KOPT-K1 (cell line): ENCODE data around the gene CXXC5.
A peak's percentile ranks its signal among the peaks of the same experiment; 100 is the strongest.

ENCODE experiments used
- H3K27ac ChIP-seq: fragments of 200-600 bp; sonication (generic); 2 replicates; pipeline ENCODE4 v1.5.1; 2016; ENCODE audit warnings: antibody characterized with exemption, mild to moderate bottlenecking, low read depth, low read length; ENCODE audit not compliant: poor library complexity, severe bottlenecking
- H3K36me3 ChIP-seq: fragments of 200-600 bp; sonication (generic); 2 replicates; pipeline ENCODE4 v1.5.1; 2017; ENCODE audit warnings: antibody characterized with exemption, mild to moderate bottlenecking, low read length, moderate library complexity; ENCODE audit not compliant: insufficient read depth
- H3K9me3 ChIP-seq: fragments of 200-600 bp; sonication (generic); 2 replicates; pipeline ENCODE4 v1.5.1; 2017; ENCODE audit warnings: antibody characterized with exemption, low read length, mild to moderate bottlenecking; ENCODE audit not compliant: insufficient read depth, poor library complexity, severe bottlenecking

CXXC5 gene

GRCh38 chr5:139635191-139635590, 13.0 kb upstream of the CXXC5 start:
- H3K36me3 ChIP-seq = peaks cover 20% of the 10 kb centered on the region
- H3K9me3 ChIP-seq = no peaks in the 10 kb centered on the region

GRCh38 chr5:139635606-139636206, 12.4 kb upstream of the CXXC5 start:
- Histone ChIP-seq H3K9me3 (no peaks in the 10 kb centered on the region), H3K36me3 (peaks cover 16% of the 10 kb centered on the region; the same call in 1 of the 2 replicates), H3K27ac (peak overlapping the region; percentile 94)

More at GRCh38 chr5:139635191-139635590, 13.0 kb upstream of the CXXC5 start:
- peak overlapping the region; percentile 94 for H3K27ac ChIP-seq

- Histone ChIP-seq H3K36me3 (peaks cover 16% of the 10 kb centered on the region; the same call in 1 of the 2 replicates), H3K9me3 (no peaks in the 10 kb centered on the region), H3K27ac (peak overlapping the region; percentile 94)
These were observed 11.8 kb upstream of the CXXC5 start for GRCh38 chr5:139636207-139636792.

- Histone ChIP-seq H3K9me3 (no peaks in the 10 kb centered on the region), H3K27ac (peak overlapping the region; percentile 94), H3K36me3 (peaks cover 10% of the 10 kb centered on the region; the same call in 1 of the 2 replicates)
These were observed 11.2 kb upstream of the CXXC5 start for GRCh38 chr5:139636975-139637408.

GRCh38 chr5:139637438-139638089, 10.6 kb upstream of the CXXC5 start:
- Histone ChIP-seq H3K9me3 (no peaks in the 10 kb centered on the region), H3K36me3 (0 out of 2 replicates have a peak, but pooled peaks cover 4% of the 10 kb centered on the region), H3K27ac (no peak overlapping the region)

- H3K27ac ChIP-seq = no peak overlapping the region
- H3K36me3 ChIP-seq = no peaks in the 10 kb centered on the region
These were observed 9.9 kb upstream of the CXXC5 start for GRCh38 chr5:139638090-139638735.

GRCh38 chr5:139638736-139639618, 9.2 kb upstream of the CXXC5 start:
- Histone ChIP-seq H3K27ac (no peak overlapping the region), H3K36me3 (no peaks in the 10 kb centered on the region), H3K9me3 (no peaks in the 10 kb centered on the region)

More at GRCh38 chr5:139638090-139638735, 9.9 kb upstream of the CXXC5 start:
- no peaks in the 10 kb centered on the region for H3K9me3 ChIP-seq

GRCh38 chr5:139639619-139640380, 8.3 kb upstream of the CXXC5 start:
- Histone ChIP-seq H3K36me3 (no peaks in the 10 kb centered on the region), H3K27ac (no peak overlapping the region), H3K9me3 (no peaks in the 10 kb centered on the region)

- Histone ChIP-seq H3K36me3 (no peaks in the 10 kb centered on the region), H3K9me3 (no peaks in the 10 kb centered on the region), H3K27ac (no peak overlapping the region)
These were observed 7.6 kb upstream of the CXXC5 start for GRCh38 chr5:139640421-139641115.

GRCh38 chr5:139641116-139642080, 6.8 kb upstream of the CXXC5 start:
- Histone ChIP-seq H3K9me3 (no peaks in the 10 kb centered on the region), H3K27ac (no peak overlapping the region), H3K36me3 (no peaks in the 10 kb centered on the region)

GRCh38 chr5:139642213-139642612, 5.9 kb upstream of the CXXC5 start:
- Histone ChIP-seq H3K36me3 (no peaks in the 10 kb centered on the region), H3K27ac (no peak overlapping the region), H3K9me3 (no peaks in the 10 kb centered on the region)

GRCh38 chr5:139642891-139643871, 5.0 kb upstream of the CXXC5 start:
- peak overlapping the region; percentile 1 for H3K27ac ChIP-seq
- no peaks in the 10 kb centered on the region for H3K9me3 ChIP-seq
- no peaks in the 10 kb centered on the region for H3K36me3 ChIP-seq
